ENCODE data around the gene TRMT112. TPM values are rescaled to one million over a fixed set of nuclear protein-coding genes. Genes with fewer than 3 reads are reported as not detected.
A peak's percentile ranks its signal among the peaks of the same experiment; 100 is the strongest.

The TRMT112 gene
- total and polyA plus RNA-seq, 5 donors: 91.7 to 144 (median 102) TPM

DNA sequence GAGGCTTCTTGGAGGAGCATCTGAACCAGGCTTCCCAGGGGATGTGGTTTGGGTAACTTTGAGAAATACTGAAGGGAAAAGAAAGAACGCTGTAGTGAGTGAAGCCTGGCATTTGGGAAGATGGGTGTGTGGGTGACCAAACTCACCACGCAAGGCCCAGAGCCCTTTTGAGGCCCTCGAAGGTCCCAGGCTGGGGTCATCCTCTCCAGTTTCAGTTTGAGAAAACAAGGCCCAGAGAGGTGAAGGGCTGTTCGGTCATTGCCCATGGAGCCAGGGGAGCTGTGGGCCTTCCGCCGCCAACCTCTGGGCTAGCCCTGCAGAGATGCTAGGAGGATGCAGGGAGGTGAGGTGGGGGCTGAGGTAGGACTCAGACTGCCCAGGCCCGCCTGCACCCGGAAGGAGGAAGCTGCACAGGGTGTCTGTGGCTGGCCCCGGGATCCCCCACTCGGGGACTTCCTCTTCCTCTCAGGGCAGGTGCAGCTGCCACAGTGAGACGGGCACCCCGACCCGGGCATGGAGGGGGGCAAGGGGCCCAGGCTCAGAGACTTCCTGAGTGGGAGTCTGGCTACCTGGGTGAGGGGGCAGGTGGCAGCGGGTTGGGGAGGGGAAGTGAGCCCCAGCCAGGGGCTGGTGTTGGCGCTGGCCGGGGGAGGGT, 22.5 kb upstream of the TRMT112 start, which contains the start of gene CCDC88B:
TSS of gene CCDC88B (plus strand) at position 451 of the 655 bp plus-strand sequence. CDS start at position 514, 63 bp downstream.
- WGBS: 74% methylated on average over 16 of the region's 16 CpGs
- no peaks in the 10 kb centered on the region for H3K27me3 ChIP-seq (ENCODE audit: control insufficient read depth, insufficient read depth)
- no peak for ATAC-seq
- no peaks in the 10 kb centered on the region for H3K9me3 ChIP-seq (ENCODE audit: control insufficient read depth, low read length)
- intact Hi-C loops (cut with DNase I): no loop called here
- DNase-seq: peak in 2 of 3 donors; percentile 82
- no peak within 1 kb of the TSS for H3K27ac ChIP-seq (ENCODE audit: low read length)
- H3K4me1 ChIP-seq (ENCODE audit: control insufficient read depth, insufficient read depth, low read length): no peaks in the 10 kb centered on the region
- no peak within 1 kb of the TSS for H3K4me3 ChIP-seq (ENCODE audit: low read length)

GRCh38 chr11:64339286-64339685, 21.9 kb upstream of the TRMT112 start:
- 65% methylated on average over 4 of the region's 4 CpGs for WGBS
- Histone ChIP-seq H3K27ac (ENCODE audit: low read length) (no peak overlapping the region), H3K27me3 (ENCODE audit: control insufficient read depth, insufficient read depth) (no peaks in the 10 kb centered on the region), H3K9me3 (ENCODE audit: control insufficient read depth, low read length) (no peaks in the 10 kb centered on the region), H3K4me3 (ENCODE audit: low read length) (no peak overlapping the region), H3K4me1 (ENCODE audit: control insufficient read depth, insufficient read depth, low read length) (no peaks in the 10 kb centered on the region)
- DNase-seq (no peak), ATAC-seq (no peak)
- intact Hi-C loops (cut with DNase I): no loop called here

- WGBS: 81% methylated on average over 8 of the region's 8 CpGs
- H3K9me3 ChIP-seq (ENCODE audit: control insufficient read depth, low read length): no peaks in the 10 kb centered on the region
- no peak for ATAC-seq
- no peaks in the 10 kb centered on the region for H3K27me3 ChIP-seq (ENCODE audit: control insufficient read depth, insufficient read depth)
- intact Hi-C loops (cut with DNase I): no loop called here
- no peaks in the 10 kb centered on the region for H3K4me1 ChIP-seq (ENCODE audit: control insufficient read depth, insufficient read depth, low read length)
- no peak for DNase-seq
- H3K4me3 ChIP-seq (ENCODE audit: low read length): no peak overlapping the region
- H3K27ac ChIP-seq (ENCODE audit: low read length): no peak overlapping the region
These were observed 21.4 kb upstream of the TRMT112 start for GRCh38 chr11:64338716-64339115.

GRCh38 chr11:64337538-64338249, 20.3 kb upstream of the TRMT112 start:
- H3K9me3 ChIP-seq (ENCODE audit: control insufficient read depth, low read length): no peaks in the 10 kb centered on the region
- no peak overlapping the region for H3K27ac ChIP-seq (ENCODE audit: low read length)
- 69% methylated on average over 8 of the region's 8 CpGs for WGBS
- H3K4me3 ChIP-seq (ENCODE audit: low read length): no peak overlapping the region
- no peaks in the 10 kb centered on the region for H3K27me3 ChIP-seq (ENCODE audit: control insufficient read depth, insufficient read depth)
- intact Hi-C loops (cut with DNase I): no loop called here
- no peaks in the 10 kb centered on the region for H3K4me1 ChIP-seq (ENCODE audit: control insufficient read depth, insufficient read depth, low read length)
- DNase-seq: peak in 1 of 3 donors; percentile 6
- ATAC-seq: no peak

GRCh38 chr11:64334764-64335735, 17.7 kb upstream of the TRMT112 start:
- intact Hi-C loops (cut with DNase I): no loop called here
- Histone ChIP-seq H3K27me3 (ENCODE audit: control insufficient read depth, insufficient read depth) (no peaks in the 10 kb centered on the region), H3K4me1 (ENCODE audit: control insufficient read depth, insufficient read depth, low read length) (peaks cover 7% of the 10 kb centered on the region), H3K27ac (ENCODE audit: low read length) (no peak overlapping the region), H3K4me3 (ENCODE audit: low read length) (no peak overlapping the region), H3K9me3 (ENCODE audit: control insufficient read depth, low read length) (no peaks in the 10 kb centered on the region)
- DNase-seq (peak in 2 of 3 donors; percentile 51 to 52), ATAC-seq (peak; percentile 55 to 85)
- 51% methylated on average over 13 of the region's 13 CpGs for WGBS

DNA sequence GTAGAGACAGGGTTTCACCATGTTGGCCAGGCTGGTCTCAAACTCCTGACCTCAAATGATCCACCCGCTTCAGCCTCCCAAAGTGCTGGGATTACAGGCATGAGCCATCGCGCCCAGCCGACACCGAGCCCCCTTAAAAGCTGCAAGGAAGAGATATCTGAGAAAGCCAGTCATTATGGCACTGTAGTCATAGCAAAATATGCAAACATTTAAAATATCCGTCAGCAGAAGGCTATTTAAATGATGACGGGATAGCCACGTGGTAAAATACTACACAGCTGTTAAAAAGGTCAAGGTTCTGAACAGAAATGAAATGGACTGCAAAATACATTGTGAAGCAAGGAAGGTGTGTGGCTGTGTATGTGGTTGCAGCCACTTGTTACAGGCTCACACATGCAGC, 16.2 kb upstream of the TRMT112 start:
- ATAC-seq: no peak
- H3K4me1 ChIP-seq (ENCODE audit: control insufficient read depth, insufficient read depth, low read length): peaks cover 7% of the 10 kb centered on the region
- H3K27me3 ChIP-seq (ENCODE audit: control insufficient read depth, insufficient read depth): no peaks in the 10 kb centered on the region
- WGBS: 89% methylated on average over 8 of the region's 8 CpGs
- H3K9me3 ChIP-seq (ENCODE audit: control insufficient read depth, low read length): no peaks in the 10 kb centered on the region
- DNase-seq: no peak
- H3K4me3 ChIP-seq (ENCODE audit: low read length): no peak overlapping the region
- intact Hi-C loops (cut with DNase I): no loop called here
- no peak overlapping the region for H3K27ac ChIP-seq (ENCODE audit: low read length)

DNA sequence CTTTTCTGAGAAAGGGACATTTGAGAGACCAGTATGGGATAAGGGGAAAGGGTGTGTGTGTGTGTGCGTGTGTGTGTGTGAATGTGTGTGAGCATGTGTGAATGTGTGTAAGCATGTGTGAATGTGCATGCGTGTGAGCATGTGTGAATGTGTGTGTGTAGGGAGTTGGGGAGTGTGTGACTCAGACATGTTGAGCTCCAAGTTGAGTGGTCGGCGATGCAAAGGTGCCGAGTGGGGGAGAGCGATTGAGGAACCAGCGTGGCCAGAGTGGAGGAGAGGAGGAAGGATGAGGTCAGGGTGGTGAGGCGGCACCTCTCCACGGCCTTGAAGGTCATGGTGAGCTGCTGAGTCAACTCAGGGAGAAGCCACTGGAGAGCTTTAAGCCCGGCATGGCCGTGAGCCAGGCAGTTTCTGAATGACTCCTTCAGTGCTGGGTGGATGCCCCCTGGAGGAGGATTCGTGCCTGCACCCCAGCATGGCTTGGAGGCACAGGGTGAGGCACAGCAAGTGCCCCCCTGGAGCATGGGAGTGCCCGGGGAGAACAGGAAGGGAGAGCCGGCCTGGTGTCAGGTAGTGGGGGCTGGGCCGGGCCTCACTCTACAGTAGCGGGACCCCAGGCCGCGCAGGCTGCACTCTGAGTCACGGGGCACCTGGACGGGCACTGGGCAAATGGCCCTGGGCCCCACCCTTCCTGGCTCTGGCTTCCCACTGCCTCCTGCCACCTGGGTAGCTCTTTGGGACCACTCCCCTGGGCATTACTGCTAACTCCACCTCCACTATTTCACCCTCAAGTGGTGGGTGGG, 14.4 kb upstream of the TRMT112 start:
- peak; percentile 56 to 75 for ATAC-seq
- DNase-seq: peak; percentile 89 to 93 (median 91)
- no peak overlapping the region for H3K27ac ChIP-seq (ENCODE audit: low read length)
- 38% methylated on average over 20 of the region's 20 CpGs for WGBS
- H3K9me3 ChIP-seq (ENCODE audit: control insufficient read depth, low read length): no peaks in the 10 kb centered on the region
- no peaks in the 10 kb centered on the region for H3K27me3 ChIP-seq (ENCODE audit: control insufficient read depth, insufficient read depth)
- H3K4me1 ChIP-seq (ENCODE audit: control insufficient read depth, insufficient read depth, low read length): peaks cover 7% of the 10 kb centered on the region
- intact Hi-C loops (cut with DNase I): no loop called here
- H3K4me3 ChIP-seq (ENCODE audit: low read length): no peak overlapping the region

- intact Hi-C loops (cut with DNase I): no loop called here
- DNase-seq: no peak
- Histone ChIP-seq H3K4me3 (ENCODE audit: low read length) (no peak overlapping the region), H3K27ac (ENCODE audit: low read length) (no peak overlapping the region), H3K27me3 (ENCODE audit: control insufficient read depth, insufficient read depth) (no peaks in the 10 kb centered on the region), H3K4me1 (ENCODE audit: control insufficient read depth, insufficient read depth, low read length) (peaks cover 7% of the 10 kb centered on the region), H3K9me3 (ENCODE audit: control insufficient read depth, low read length) (no peaks in the 10 kb centered on the region)
- no peak for ATAC-seq
- WGBS: 77% methylated on average over 11 of the region's 11 CpGs
These were observed 13.5 kb upstream of the TRMT112 start for GRCh38 chr11:64330888-64331287.

- DNase-seq: no peak
- peaks cover 7% of the 10 kb centered on the region for H3K4me1 ChIP-seq (ENCODE audit: control insufficient read depth, insufficient read depth, low read length)
- no peak for ATAC-seq
- intact Hi-C loops (cut with DNase I): no loop called here
- WGBS: 80% methylated on average over 3 of the region's 3 CpGs
- H3K27me3 ChIP-seq (ENCODE audit: control insufficient read depth, insufficient read depth): no peaks in the 10 kb centered on the region
- H3K9me3 ChIP-seq (ENCODE audit: control insufficient read depth, low read length): no peaks in the 10 kb centered on the region
- no peak overlapping the region for H3K27ac ChIP-seq (ENCODE audit: low read length)
- H3K4me3 ChIP-seq (ENCODE audit: low read length): no peak overlapping the region
These were observed 10.6 kb upstream of the TRMT112 start for GRCh38 chr11:64327993-64328392.

DNA sequence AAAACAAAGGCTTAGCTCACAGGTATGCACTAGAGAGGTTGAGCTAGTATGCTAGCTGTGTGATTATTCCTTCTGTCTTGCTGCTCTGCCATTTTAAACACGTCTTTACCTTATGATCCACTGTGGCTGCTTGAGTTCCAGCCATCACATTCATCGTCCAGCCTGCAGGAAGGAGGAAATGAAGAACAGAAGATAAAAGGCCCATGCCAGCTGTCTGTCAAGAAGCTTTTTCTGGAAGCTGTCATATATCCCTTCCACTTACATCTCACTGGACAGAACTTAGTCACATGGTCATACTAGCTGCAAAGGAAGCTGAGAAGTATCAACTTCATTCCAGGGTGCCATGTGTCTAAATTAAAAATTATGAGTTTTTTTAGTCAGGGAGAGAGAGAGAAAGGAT, 10.0 kb upstream of the TRMT112 start:
- no peak overlapping the region for H3K4me3 ChIP-seq (ENCODE audit: low read length)
- no peak for ATAC-seq
- peaks cover 7% of the 10 kb centered on the region for H3K4me1 ChIP-seq (ENCODE audit: control insufficient read depth, insufficient read depth, low read length)
- DNase-seq: no peak
- H3K27ac ChIP-seq (ENCODE audit: low read length): no peak overlapping the region
- H3K27me3 ChIP-seq (ENCODE audit: control insufficient read depth, insufficient read depth): no peaks in the 10 kb centered on the region
- WGBS: 82% methylated on average over 2 of the region's 2 CpGs
- H3K9me3 ChIP-seq (ENCODE audit: control insufficient read depth, low read length): no peaks in the 10 kb centered on the region
- intact Hi-C loops (cut with DNase I): no loop called here

Data from right cardiac atrium (tissue), 5 donors.